Esophagus muscularis mucosa (tissue), 4 donors: ENCODE data around the gene NSUN7. TPM values are rescaled to one million over a fixed set of nuclear protein-coding genes. Genes with fewer than 3 reads are reported as not detected.
A peak's percentile ranks its signal among the peaks of the same experiment; 100 is the strongest.

Experiments used
- DNase-seq: peaks from one replicate; pipeline ENCODE4 v3.0.0-alpha.2; 2017; ENCODE audit errors: extremely low spot score
- H3K27ac ChIP-seq, 4 donors: fragments of 200-600 bp; sonication (generic); replicated peaks in 1 of 4; 1 replicate in 3 of 4; 2 replicates in 1 of 4; pipeline ENCODE4 v1.5.1; 2016 to 2019; ENCODE audit warnings: mild to moderate bottlenecking in 1 of 4
- H3K27me3 ChIP-seq, 4 donors: fragments of 200-600 bp; sonication (generic); one replicate each; pipeline versions ENCODE4 v1.5.1 to v1.6.0; 2016 to 2019
- H3K36me3 ChIP-seq, 4 donors: fragments of 200-600 bp; sonication (generic); one replicate each; pipeline ENCODE4 v1.5.1; 2016 to 2019
- H3K4me1 ChIP-seq, 4 donors: fragments of 200-600 bp; sonication (generic); one replicate each; pipeline ENCODE4 v1.5.1; 2016 to 2019
- H3K4me3 ChIP-seq, 4 donors: fragments of 200-600 bp; sonication (generic); 1 replicate in 2 of 4; 2 replicates in 2 of 4; pipeline ENCODE4 v1.5.1; 2016 to 2019; ENCODE audit warnings: mild to moderate bottlenecking in 4 of 4, moderate library complexity in 1 of 4
- H3K9me3 ChIP-seq, 4 donors: fragments of 200-600 bp; sonication (generic); 1 replicate in 3 of 4; 2 replicates in 1 of 4; pipeline ENCODE4 v1.5.1; 2016 to 2019
- CTCF ChIP-seq, 3 experiments: fragments of 200-600 bp in 2 of 3; fragments of 450-650 bp in 1 of 3; sonication (generic) in 2 of 3; IDR thresholded peaks; one replicate each; pipeline ENCODE4 v1.5.1; 2017 to 2019; ENCODE audit warnings: antibody characterized with exemption in 3 of 3, mild to moderate bottlenecking in 2 of 3, moderate library complexity in 1 of 3
- EP300 ChIP-seq: sonication (generic); formaldehyde crosslinking; IDR thresholded peaks from one replicate; pipeline ENCODE4 v1.6.1; 2017; ENCODE audit warnings: antibody characterized with exemption
- POLR2A ChIP-seq: fragments of 450-650 bp; IDR thresholded peaks from one replicate; pipeline ENCODE4 v1.6.1; 2017; ENCODE audit warnings: antibody characterized with exemption, moderate library complexity, mild to moderate bottlenecking, low read depth
- POLR2AphosphoS5 ChIP-seq, 2 donors: sonication (generic); formaldehyde crosslinking; IDR thresholded peaks; one replicate each; pipeline ENCODE4 v1.6.1; 2017; ENCODE audit warnings: antibody characterized with exemption in 2 of 2
- WGBS: methylation state at CpG from one replicate; pipeline ENCODE4 v1.1.5; 2018; 5-methylcytosine and 5-hydroxymethylcytosine counted together
- intact Hi-C: fragments of 100-400 bp; cut with DNase I; formaldehyde crosslinking; loops from one replicate; pipeline ENCODE4 v1.15.1; 2023
- total RNA-seq, 4 donors: library from RNA; depleted of rRNA; stranded (reverse); fragments of >200 nt; gene quantifications; one replicate each; pipeline versions ENCODE4 v1.1.0 to v1.2.1, GENCODE V29; 2016

The NSUN7 gene
- 1 to 10 TPM in 3 of 4 donors, under 1 TPM in 1; 0.83 to 7.1 (median 2.8) TPM for total RNA-seq

GRCh38 chr4:40749717-40750460 is at the start of gene NSUN7:
Gene NSUN7 (plus strand): TSS chr4:40749955. CDS start chr4:40750694, 739 bp downstream.
- Histone ChIP-seq H3K9me3 (no peaks in the 10 kb centered on the region), H3K27me3 (peaks cover 0 to 19% (median 0%) of the 10 kb centered on the region in 4 donors), H3K4me3 (peak within 1 kb of the TSS; percentile 63 to 74 (median 68)), H3K36me3 (no peaks in the 10 kb centered on the region), H3K4me1 (peaks cover 4 to 24% (median 21%) of the 10 kb centered on the region in 4 donors), H3K27ac (peak within 1 kb of the TSS; percentile 20 to 63 (median 38))
- TF ChIP-seq CTCF (IDR thresholded peaks at IDR 0.05) (no peak), POLR2AphosphoS5 (IDR thresholded peaks at IDR 0.05) (peak in 1 of 2 donors; percentile 40)
- DNase-seq = no peak
- WGBS = 1% methylated on average over 24 of the region's 75 CpGs
- intact Hi-C loops = no loop called here

- Histone ChIP-seq H3K27me3 (no peaks in the 10 kb centered on the region), H3K27ac (no peak overlapping the region), H3K9me3 (no peaks in the 10 kb centered on the region), H3K4me1 (no peaks in the 10 kb centered on the region), H3K36me3 (no peaks in the 10 kb centered on the region), H3K4me3 (no peak overlapping the region)
- no peak for TF ChIP-seq EP300
- TF ChIP-seq CTCF (IDR thresholded peaks at IDR 0.05) = no peak
- no peak for TF ChIP-seq POLR2AphosphoS5 (IDR thresholded peaks at IDR 0.05)
- no peak for TF ChIP-seq POLR2A
- intact Hi-C loops = no loop called here
- DNase-seq = no peak
- WGBS = 73% methylated on average over 5 of the region's 5 CpGs
Measured at GRCh38 chr4:40702137-40702799, 47.5 kb upstream of the NSUN7 start.

- WGBS = 25% methylated on average over 2 of the region's 2 CpGs
- no peaks in the 10 kb centered on the region for H3K4me1 ChIP-seq
- no peaks in the 10 kb centered on the region for H3K36me3 ChIP-seq
- DNase-seq = no peak
- H3K9me3 ChIP-seq = no peaks in the 10 kb centered on the region
- H3K4me3 ChIP-seq = no peak overlapping the region
- H3K27me3 ChIP-seq = no peaks in the 10 kb centered on the region
- TF ChIP-seq CTCF (IDR thresholded peaks at IDR 0.05) = no peak
- no peak for TF ChIP-seq EP300
- no peak for TF ChIP-seq POLR2A
- no peak for TF ChIP-seq POLR2AphosphoS5 (IDR thresholded peaks at IDR 0.05)
- intact Hi-C loops = no loop called here
- no peak overlapping the region for H3K27ac ChIP-seq
Measured at GRCh38 chr4:40702800-40703151, 47.0 kb upstream of the NSUN7 start.

- no peak overlapping the region for H3K27ac ChIP-seq
- H3K9me3 ChIP-seq = no peaks in the 10 kb centered on the region
- DNase-seq = no peak
- H3K36me3 ChIP-seq = no peaks in the 10 kb centered on the region
- H3K4me3 ChIP-seq = no peak overlapping the region
- no peaks in the 10 kb centered on the region for H3K27me3 ChIP-seq
- 86% methylated on average over 5 of the region's 5 CpGs for WGBS
- intact Hi-C loops = no loop called here
- H3K4me1 ChIP-seq = no peaks in the 10 kb centered on the region
- no peak for TF ChIP-seq POLR2A
- no peak for TF ChIP-seq POLR2AphosphoS5 (IDR thresholded peaks at IDR 0.05)
- TF ChIP-seq CTCF (IDR thresholded peaks at IDR 0.05) = no peak
- no peak for TF ChIP-seq EP300
Measured at GRCh38 chr4:40704073-40704472, 45.7 kb upstream of the NSUN7 start.
